Measurements from ENCODE around the gene PPFIA4. TPM values are rescaled to one million over a fixed set of nuclear protein-coding genes. Genes with fewer than 3 reads are reported as not detected.

PPFIA4 gene
- total RNA-seq, 1 donor from 2014 or later = 0.29 TPM

DNA sequence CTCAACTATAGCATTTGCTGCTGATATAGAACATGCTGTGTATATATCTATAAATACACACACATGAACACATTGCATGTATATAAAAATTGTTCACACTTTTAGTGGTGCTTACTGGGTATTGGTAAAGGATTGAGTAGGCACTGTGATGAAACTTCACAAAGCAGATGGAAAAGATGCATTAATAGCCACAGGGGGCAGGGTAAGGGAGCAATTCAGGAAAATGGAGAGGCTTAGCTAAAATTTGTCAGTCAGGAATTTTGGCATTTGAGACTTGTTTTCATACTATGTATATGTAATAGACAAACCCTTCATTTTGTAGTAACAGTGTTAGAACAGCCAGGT, 633 bp upstream of the PPFIA4 start:
- ChIA-PET POLR2A (interaction anchor here (0.7 to 2.9 kb wide), 3 partner anchors 18 to 1487 kb away, joined by 4 to 15 read pairs (median 4); partner anchors contain the start of gene TMEM183A), CTCF (interaction anchor here (0.9 to 1.0 kb wide), 2 partner anchors 13 to 14 kb away, joined by 3 to 4 read pairs; no protein-coding TSS in a partner anchor)
- H3K36me3 Mint-ChIP-seq (ENCODE audit: low read depth) = peaks cover 43% of the 10 kb centered on the region
- H3K4me3 Mint-ChIP-seq = peak overlapping the region; percentile 66
- peaks cover 3% of the 10 kb centered on the region for H3K27me3 Mint-ChIP-seq
- TF ChIP-seq, protein P1, sequence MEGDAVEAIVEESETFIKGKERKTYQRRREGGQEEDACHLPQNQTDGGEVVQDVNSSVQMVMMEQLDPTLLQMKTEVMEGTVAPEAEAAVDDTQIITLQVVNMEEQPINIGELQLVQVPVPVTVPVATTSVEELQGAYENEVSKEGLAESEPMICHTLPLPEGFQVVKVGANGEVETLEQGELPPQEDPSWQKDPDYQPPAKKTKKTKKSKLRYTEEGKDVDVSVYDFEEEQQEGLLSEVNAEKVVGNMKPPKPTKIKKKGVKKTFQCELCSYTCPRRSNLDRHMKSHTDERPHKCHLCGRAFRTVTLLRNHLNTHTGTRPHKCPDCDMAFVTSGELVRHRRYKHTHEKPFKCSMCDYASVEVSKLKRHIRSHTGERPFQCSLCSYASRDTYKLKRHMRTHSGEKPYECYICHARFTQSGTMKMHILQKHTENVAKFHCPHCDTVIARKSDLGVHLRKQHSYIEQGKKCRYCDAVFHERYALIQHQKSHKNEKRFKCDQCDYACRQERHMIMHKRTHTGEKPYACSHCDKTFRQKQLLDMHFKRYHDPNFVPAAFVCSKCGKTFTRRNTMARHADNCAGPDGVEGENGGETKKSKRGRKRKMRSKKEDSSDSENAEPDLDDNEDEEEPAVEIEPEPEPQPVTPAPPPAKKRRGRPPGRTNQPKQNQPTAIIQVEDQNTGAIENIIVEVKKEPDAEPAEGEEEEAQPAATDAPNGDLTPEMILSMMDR (IDR thresholded peaks at IDR 0.05) = no peak
- intact Hi-C loops (cut with micrococcal nuclease) = loop anchor here (1.0 to 10.0 kb wide), 5 partner anchors 18 to 881 kb away; partner anchors contain the start of genes ARL8A, CYB5R1, PPP1R12B and TMEM183A
- no peak for DNase-seq
- H3K27ac Mint-ChIP-seq = peak overlapping the region; percentile 72
- H3K4me1 Mint-ChIP-seq = peaks cover 16% of the 10 kb centered on the region
- ATAC-seq (ENCODE audit: low read depth) = no peak
- H3K9me3 Mint-ChIP-seq = peaks cover 5% of the 10 kb centered on the region

DNA sequence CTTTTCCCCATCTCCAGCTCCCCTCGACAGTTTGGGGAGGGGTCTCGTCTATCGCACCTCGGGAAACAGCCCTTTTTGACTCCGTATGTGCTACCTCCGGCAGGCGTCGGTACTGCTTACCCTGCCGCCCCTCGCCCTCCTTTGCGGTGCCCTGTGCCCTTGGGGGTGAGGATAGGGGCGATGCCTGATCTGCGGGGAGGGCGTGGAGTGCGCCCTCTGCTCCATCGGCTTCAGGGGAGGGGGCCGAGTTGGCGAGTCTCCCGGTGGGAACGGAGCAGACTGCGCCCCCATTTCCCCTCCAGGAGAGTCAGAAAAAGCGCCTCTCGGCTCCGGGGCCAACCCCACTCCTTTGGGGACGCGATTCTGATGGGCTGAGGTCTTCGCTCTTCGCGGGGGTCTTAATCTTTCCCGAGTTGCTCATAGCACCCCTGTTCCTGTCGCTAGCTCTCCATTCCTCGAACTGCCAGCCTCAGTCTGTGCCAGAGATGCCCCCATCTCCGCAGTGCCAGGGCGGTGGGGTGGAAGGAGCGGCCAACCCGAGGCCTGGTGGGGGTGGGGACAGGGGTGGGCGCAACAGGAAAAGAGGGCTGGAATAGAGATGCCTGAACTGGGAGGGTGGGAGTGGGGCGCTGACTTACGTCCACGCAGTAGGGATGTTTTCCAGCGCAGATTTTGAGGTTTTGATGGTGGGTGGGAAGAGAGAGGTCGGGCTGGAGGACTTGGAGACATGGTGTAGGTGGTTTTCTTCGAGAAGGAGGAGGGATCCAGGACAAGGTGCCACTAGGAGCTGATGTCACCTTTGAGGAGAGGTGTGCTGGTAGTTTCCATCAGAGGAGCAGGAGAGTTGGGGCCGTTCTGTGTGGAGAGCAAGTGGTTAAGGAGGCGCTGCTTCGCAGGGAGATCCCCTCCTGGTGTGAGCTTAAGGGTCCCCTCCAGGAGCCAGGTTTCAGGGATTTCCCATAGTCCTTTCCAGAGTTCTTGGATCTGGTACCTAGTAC, 674 bp downstream of the PPFIA4 start:
- no peak overlapping the region for H3K27ac Mint-ChIP-seq
- peaks cover 3% of the 10 kb centered on the region for H3K27me3 Mint-ChIP-seq
- H3K36me3 Mint-ChIP-seq (ENCODE audit: low read depth) = peaks cover 30% of the 10 kb centered on the region
- intact Hi-C loops (cut with micrococcal nuclease) = loop anchor here (1.0 to 10.0 kb wide), 5 partner anchors 20 to 882 kb away; partner anchors contain the start of genes ARL8A, CYB5R1, PPP1R12B and TMEM183A
- peaks cover 5% of the 10 kb centered on the region for H3K9me3 Mint-ChIP-seq
- no peak for DNase-seq
- H3K4me3 Mint-ChIP-seq = peak overlapping the region; percentile 73
- peak; percentile 27 for ATAC-seq (ENCODE audit: low read depth)
- POLR2A ChIA-PET = interaction anchor here (1.0 to 2.9 kb wide), 2 partner anchors 20 to 242 kb away, joined by 4 to 15 read pairs; partner anchors contain the start of gene TMEM183A
- CTCF ChIA-PET = interaction anchor here (0.7 to 1.0 kb wide), 2 partner anchors 12 to 13 kb away, joined by 3 to 4 read pairs; no protein-coding TSS in a partner anchor
- peaks cover 16% of the 10 kb centered on the region for H3K4me1 Mint-ChIP-seq
- TF ChIP-seq, protein P1 (IDR thresholded peaks at IDR 0.05) = no peak

DNA sequence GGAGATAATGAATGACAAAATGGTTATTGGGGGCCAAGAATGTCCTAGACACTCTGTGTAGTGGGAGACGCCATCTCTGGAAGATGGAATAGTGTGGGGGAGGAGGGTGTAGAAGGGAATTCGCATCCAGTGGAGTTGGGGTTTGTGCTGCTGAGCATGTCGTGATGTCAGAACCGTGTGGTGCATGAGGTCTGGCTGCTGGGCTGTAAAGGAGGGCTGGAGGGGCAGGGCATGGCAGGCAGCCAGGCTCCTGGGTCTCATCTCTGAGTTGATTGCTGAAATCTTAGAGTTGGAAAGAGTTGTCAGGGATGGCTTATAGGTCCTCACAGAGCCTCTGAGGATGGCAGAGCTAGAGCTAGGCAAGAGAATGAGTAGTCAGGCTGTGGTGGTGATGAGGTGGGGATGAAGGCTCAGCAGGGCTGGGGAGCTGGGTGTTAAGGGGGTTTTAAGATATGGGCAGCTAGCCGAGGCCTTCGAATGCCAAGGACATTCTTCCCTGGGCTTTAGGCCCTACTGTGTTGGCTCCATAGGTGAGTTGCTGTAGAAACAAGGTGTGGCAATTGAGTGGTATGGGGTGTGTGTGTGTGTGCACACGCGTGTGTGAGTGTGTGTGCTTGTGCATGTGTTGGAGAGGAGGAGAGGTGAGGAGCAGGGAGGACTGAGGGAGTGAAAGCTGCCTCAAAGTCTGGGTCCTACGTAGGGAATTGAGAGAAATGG, 1.9 kb downstream of the PPFIA4 start:
- peaks cover 22% of the 10 kb centered on the region for H3K36me3 Mint-ChIP-seq (ENCODE audit: low read depth)
- POLR2A ChIA-PET = no interaction called here
- no peak overlapping the region for H3K4me3 Mint-ChIP-seq
- intact Hi-C loops (cut with micrococcal nuclease) = loop anchor here (5.0 to 10.0 kb wide), 2 partner anchors 299 to 883 kb away; partner anchors contain the start of gene ARL8A
- CTCF ChIA-PET = no interaction called here
- no peak overlapping the region for H3K27ac Mint-ChIP-seq
- TF ChIP-seq, protein P1 (IDR thresholded peaks at IDR 0.05) = no peak
- ATAC-seq (ENCODE audit: low read depth) = no peak
- no peak for DNase-seq
- peaks cover 16% of the 10 kb centered on the region for H3K4me1 Mint-ChIP-seq
- H3K27me3 Mint-ChIP-seq = peaks cover 3% of the 10 kb centered on the region
- peaks cover 5% of the 10 kb centered on the region for H3K9me3 Mint-ChIP-seq

DNA sequence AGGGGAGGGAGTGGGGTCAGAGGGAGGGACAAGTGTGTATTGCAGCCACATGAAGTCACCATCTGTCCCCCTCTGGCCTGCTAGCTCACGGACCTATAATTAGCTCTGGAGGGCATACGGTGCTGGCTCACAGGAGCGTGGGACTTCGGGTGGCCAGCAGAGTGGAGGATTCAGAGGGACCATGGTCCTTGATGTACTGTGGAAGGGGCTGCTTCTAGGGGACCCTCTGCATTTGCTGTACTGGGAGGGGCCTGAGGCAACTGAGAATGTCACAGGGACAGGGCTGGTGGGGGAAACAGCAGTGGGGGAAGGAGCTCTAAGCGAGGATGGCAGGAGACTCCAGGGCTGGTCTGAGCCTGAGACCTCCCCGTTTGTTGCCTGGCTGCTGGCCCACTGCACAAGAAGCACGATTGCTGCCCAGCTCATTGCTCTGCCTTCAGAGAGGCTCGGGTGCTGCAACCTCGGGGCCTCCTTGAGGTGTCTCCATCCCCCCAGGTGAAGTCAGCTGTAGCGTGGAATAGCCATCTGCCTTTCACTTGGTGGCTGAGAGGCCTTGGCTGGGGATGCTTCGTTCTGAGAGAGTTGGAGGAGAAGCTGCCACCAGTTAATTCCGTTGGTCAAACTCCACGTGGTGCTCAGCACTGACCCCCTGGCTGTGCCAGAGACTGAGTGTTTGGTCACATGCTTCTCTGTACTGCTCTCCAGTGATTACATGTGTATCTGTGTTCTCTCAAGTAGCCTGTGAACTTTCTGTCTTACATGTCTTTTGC, 2.7 kb downstream of the PPFIA4 start:
- Mint-ChIP-seq H3K4me1 (peaks cover 16% of the 10 kb centered on the region), H3K9me3 (peaks cover 5% of the 10 kb centered on the region), H3K27ac (no peak overlapping the region), H3K4me3 (no peak overlapping the region), H3K36me3 (ENCODE audit: low read depth) (peaks cover 17% of the 10 kb centered on the region), H3K27me3 (peaks cover 3% of the 10 kb centered on the region)
- intact Hi-C loops (cut with micrococcal nuclease) = loop anchor here (5.0 to 10.0 kb wide), 2 partner anchors 298 to 884 kb away; partner anchors contain the start of gene ARL8A
- TF ChIP-seq, protein P1 (IDR thresholded peaks at IDR 0.05) = no peak
- ChIA-PET POLR2A (no interaction called here), CTCF (no interaction called here)
- DNase-seq = no peak
- ATAC-seq (ENCODE audit: low read depth) = no peak
